GM18909 (cell line): ENCODE measurements around the gene SEMA3A.
"Not testable (repeated sequence)": the region's sequence is repeated elsewhere in the genome, so short reads cannot be mapped to it uniquely, and the experiment has no call there.

Experiments
- ATAC-seq: cut with Tn5 transposase; IDR thresholded peaks from one replicate; pipeline ENCODE4 v1.9.1; 2021; ENCODE audit warnings: mild to moderate bottlenecking; ENCODE audit not compliant: unreplicated experiment, poor library complexity

Gene SEMA3A

DNA sequence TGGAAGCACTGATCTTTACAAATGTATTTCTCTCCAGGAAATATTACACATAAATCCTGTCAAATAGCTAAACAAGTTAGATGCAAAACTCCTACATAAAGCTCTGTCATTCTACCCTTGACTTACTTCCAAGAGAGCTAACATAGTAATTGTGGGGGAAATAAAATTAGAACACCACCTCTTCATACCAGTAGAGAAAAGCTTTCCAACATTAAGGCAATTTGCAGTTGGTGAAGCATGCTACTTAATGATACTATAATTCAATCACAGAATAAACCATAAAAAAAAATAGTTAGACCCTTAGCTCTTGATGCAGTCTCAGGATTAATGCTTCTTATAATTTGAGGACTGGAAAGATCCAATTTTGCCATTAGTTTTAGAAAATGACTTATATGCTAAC, 35.2 kb downstream of the SEMA3A start:
- no peak for ATAC-seq

DNA sequence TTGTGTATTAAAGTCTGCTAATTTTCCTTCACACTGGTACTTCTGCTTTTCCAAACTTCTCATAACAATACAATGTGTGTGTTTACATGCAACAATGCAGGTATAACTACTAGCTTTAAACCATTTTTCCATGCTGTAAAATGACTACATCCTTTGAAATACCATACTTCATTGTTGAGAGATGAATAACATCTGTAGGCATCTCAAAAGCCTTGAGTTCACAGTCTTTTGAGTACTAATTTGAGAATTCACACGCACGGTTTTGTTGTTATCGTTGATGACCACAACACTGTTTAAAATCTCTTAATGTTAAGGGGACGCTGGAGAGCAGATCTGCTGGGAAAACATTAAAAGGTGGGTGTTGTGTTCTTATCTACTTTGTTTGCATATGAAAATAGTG, 37.4 kb downstream of the SEMA3A start:
- no peak for ATAC-seq

DNA sequence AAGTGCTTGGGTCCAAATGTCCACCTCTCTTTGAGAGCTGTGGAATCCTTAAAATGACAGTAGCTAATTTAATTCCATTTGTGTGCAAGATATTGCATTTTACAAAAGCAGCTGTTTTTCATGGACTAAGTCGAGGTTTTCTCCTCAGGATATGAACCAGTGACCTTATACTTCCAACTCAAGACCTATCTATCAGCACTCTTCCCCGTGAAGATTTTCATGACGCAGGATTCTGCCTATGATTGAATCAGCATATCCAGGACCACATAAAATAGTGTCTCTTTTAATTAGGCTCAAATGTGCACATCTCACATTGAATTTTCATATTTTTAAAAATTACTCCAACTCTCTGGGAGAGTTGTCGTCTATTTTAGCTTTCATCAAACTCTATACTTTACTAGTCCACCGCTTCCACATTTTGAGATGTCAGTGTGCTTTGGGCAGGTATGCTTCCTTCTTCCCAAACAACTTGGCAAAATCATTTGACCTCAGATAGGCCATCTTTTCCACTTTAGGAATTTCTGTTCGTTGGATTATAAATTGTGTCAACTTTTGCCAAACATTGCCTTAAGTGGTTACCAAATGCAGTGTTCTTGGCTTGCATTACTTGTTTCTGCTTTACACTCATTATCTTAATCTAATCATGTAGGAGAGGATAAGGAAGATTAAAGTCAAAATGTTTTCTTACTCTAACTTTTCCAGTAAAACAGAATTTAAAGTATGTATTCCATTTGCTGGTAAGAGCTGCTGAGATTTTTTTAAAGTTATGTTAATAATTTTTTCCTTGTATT, 39.4 kb downstream of the SEMA3A start:
- ATAC-seq: no peak

DNA sequence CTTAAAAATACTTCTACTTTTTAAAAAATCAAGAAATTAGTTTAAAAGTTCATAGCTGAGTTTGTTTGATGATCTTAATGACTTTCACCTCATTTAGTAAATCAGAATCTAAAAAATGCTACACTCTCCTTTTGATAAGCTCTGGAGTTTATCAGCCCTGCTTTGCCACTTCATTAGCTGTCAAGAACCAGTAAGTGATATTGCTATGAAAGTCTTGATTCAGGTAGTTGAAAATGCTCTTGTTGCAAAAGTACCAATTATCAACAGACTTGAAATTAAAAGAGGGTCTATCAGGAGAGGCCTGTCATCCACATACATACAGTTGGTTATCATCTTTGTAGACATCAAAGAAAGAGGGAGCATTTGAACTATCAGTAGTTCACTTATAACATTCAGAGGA, 41.6 kb downstream of the SEMA3A start:
- no peak for ATAC-seq

DNA sequence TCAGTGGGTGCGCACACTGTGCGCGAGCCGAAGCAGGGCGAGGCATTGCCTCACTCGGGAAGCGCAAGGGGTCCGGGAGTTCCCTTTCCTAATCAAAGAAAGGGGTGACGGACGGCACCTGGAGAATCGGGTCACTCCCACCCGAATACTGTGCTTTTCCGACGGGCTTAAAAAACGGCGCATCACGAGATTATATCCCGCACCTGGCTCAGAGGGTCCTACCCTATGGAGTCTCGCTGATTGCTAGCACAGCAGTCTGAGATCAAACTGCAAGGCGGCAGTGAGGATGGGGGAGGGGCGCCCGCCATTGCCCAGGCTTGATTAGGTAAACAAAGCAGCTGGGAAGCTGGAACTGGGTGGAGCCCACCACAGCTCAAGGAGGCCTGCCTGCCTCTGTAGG, 44.2 kb downstream of the SEMA3A start:
- not testable (repeated sequence) for ATAC-seq

DNA sequence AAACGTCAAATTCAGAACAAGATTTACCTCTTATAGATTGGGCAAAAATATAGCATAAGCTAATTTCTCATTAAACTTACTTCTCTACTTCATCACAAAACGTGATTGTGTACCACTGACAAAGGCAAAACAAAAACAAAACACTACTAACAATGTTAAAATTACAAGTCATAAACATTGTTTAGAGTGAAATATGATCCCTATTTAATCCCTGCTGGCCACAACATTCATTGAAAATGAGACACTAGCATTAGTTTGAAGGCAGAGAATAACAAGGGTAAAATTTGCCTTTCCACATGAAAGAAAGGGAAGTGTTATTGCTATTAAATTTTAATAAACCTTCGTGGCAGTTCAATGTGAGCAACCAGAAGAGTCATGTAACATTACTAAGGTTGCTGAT, 45.0 kb downstream of the SEMA3A start:
- ATAC-seq: no peak

DNA sequence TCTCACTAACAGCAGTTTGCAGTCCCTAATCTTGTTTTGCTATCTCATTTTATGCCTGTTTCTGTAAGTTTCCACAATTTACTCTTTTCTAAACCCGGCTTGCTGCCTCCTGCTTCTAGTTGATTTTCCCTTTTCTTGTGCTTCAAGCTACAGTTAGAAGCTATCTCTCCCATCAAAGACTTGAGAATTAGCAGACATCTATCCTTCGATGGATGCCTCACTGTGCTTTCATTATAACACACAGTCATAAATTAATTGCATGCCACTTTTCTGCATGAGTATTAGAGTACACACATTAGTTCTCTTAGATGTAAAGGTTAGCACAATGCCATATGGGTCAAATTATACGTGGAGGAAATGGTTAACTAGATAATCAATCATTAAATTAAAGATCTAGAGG, 48.7 kb downstream of the SEMA3A start:
- ATAC-seq: no peak

DNA sequence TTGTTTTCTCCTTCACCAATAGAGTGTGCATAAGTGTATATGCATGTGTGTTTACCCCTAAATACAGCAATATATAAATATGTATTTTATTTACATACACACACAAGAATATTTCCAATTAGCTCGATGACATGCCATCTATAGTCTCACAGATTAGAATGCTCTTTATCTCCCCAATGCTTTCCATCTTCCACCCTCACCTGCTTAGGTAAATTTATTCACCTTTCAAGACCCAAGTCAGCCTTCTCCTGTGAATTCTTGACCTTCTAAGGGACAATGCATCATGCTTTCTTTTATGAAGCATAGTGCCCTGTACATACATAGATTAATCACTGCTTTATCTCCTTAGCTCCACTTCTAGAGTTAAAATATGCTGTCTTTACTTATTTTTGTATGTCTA, 49.7 kb downstream of the SEMA3A start:
- ATAC-seq: no peak

DNA sequence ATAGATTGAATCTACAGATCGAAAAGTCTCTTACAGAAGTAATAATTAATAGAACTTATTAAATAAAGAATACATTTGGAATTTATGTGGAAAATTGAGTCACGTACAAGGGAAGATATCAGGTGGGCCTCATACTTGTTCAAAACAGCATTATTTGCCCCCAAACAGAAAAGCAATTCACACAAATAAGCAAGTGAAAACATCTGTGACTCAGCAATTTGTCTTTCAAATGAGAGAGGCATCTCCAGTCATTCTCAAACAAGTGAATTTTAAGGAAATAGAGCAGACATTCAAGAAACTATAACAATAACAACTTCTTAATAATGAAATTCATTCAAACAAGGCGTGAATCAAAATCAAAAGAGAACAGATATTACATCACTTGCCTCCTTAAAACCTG, 50.1 kb downstream of the SEMA3A start:
- no peak for ATAC-seq

DNA sequence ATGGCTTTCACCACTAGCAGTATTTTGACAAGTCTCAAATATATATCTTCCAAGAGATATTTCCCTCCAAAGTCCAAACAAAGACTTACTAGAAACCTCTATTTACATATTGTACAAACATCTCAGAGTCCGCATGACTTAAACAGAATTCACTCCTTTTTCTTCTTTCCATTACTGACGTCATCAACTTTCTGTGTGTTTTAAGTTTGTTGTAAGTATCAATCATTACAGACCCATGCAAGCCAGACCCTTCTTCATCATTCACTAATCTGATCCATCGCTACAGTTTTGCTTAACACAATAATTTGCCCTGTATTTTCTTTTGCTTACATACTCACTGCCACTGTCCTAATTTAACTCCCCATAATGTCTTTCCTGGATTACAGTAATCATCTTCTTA, 51.9 kb downstream of the SEMA3A start:
- ATAC-seq: no peak

DNA sequence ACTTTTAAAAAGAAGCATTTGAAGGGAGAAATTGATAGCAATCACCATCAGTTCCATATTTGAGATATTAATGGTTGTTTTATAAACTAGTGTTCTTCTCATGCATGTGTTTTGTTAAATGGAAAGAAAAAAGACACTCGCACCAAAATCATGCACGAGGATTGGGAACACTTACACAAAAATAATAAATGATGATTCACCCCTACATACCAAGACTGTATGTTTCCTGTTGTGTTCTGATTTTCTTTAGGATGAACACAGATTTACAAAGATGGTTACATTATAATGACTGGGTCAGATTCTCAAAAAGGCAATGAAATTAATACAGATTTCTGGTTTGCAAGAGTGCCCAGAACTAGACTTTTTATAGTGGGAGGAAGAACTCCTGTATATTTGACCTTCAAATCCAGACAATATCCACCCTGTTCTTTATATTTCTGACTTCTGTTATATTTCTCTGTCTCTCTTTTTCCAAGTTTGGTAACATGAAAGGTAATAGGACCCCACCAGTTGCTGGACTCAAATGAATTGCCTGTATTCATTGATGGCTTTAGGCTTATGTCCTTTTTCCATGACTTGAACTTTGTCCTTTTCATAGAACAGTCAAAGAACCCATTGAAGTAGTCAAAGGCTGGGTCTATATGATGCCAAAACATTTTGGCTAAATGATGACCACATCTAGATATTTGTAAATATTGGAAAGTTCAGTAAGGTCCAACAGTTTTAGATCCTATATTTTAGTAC, 54.4 kb downstream of the SEMA3A start:
- ATAC-seq: no peak

DNA sequence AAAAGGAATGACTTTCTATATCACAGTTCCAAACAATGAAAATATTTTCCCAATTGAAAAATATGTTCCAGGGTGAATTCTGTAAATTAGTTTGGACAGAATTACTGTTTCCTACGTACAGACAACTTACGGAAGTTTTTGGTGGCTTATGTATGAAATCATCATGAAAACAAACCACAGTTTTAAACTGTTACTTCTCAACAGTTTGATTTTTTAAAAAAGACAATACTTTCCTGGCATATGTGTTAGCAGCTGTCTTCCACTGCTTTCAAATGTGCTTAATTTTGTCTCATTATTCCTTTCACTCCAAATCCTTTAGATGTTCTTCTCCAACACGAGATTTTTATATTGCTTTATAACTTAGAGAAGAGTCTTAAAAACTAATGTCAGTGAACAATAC, 56.2 kb downstream of the SEMA3A start:
- no peak for ATAC-seq

DNA sequence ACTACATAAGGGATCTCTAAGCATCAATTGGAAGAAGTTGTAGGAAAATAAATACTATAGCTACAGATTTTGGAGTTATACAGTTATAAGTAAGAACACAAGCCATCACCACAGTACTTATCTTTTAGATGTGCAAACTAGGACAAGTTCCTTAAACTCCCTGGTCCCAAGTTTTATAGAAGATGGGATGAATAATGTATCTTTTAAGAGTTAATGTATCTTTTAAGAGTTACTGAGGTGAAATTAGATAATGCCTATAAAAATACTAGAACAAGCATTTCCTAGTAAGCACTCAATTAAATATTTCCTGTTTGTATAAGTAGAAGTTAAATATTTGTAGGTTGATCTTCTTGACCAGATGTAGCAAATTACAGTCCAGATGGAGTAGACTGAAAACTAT, 56.8 kb downstream of the SEMA3A start:
- no peak for ATAC-seq

DNA sequence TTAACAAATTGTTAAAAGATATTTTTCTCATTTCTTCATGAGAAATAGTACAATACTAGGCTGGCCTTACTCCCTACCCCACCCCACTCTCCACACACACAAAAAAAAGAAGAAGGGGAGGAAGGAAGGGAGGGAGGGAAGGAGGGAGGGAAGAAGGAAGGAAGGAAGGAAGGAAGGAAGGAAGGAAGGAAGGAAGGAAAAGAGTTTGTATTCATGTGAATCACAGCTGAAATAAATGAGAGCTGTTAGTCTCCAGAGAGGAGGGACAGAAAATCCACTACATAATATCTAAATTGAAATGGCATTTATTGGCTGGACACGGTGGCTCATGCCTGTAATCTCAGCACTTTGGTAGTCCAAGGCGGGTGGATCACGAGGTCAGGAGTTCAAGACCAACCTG, 57.8 kb downstream of the SEMA3A start:
- no peak for ATAC-seq

DNA sequence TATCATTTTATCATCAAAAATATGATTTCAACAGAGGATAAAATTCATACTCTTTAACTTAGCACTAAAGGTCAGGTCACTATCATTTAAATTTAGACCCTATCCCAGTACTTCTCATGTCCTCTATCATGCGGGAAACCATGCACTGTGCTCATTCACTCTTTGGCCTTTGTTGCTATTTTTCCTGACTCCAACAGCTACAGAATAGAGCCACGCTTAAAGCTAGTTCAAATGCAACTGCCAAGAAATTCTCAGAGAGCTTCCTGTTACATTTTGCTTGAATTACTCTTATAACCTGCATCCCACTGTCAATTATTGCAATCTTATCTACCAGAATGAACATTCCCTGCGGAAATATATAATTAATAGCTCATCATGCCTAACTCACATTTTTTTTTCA, 58.3 kb downstream of the SEMA3A start:
- ATAC-seq: no peak

DNA sequence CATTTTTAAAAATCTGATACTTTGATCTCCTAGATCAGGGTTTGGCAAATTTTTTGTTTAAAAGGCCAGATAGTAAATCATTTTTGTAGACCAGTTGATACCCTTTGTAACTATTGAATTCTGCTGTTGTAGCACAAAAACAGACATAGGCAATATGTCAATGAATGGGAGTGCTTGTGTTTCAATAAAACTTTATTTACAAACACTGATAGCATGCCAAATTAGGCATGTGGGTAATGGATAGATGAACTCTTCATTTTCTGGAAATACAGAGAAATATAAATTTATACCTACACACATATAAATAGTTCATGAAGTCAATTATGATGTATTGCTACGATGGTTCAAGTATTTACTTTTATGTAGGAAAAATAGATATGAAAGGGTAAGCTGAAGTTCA, 60.4 kb downstream of the SEMA3A start:
- ATAC-seq: no peak

DNA sequence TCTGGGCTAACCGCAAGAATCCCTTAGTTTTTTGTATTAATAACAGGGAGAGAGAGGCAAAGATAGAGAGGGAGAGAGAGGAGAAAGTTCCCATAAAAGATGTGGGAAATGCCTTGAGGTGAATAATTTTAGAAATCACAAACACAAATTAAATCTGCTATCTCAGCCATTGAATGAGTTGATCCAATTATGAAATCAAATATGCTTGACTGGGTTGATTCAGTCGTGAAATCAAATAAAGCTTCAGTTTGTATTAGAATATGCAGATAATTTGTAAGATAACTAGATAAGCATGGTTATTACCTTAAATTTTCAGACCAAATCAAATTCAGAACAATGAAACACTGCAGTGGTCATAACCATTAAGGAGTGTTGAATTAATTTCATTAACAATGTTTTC, 68.9 kb downstream of the SEMA3A start:
- no peak for ATAC-seq

DNA sequence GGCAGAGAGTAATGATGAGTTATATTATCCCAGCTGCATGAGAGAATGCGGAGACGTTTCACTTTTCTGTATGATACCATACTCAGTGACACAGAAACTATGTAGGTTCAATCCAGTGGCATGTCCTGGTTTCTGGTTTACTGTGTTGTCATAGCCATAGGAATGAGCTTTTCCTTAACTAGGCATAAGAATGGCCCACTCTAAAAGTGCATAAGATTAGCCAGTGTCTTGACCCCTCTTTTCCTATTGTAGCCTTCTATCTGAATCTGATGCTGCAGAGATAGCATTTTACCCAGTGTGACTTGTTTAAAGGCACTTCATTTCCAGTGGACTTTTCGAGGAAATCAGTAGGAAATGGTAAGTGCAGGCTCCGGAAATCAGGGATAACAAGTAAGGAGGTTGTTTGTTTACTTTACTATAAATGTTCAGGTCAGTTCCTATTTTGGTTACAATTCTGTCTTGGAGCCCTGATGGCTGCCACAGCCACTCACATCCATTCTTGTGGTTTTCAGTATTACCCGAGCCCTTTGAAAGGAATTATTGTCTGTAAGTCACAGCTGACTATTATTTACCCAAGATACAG, 70.5 kb downstream of the SEMA3A start:
- ATAC-seq: no peak

DNA sequence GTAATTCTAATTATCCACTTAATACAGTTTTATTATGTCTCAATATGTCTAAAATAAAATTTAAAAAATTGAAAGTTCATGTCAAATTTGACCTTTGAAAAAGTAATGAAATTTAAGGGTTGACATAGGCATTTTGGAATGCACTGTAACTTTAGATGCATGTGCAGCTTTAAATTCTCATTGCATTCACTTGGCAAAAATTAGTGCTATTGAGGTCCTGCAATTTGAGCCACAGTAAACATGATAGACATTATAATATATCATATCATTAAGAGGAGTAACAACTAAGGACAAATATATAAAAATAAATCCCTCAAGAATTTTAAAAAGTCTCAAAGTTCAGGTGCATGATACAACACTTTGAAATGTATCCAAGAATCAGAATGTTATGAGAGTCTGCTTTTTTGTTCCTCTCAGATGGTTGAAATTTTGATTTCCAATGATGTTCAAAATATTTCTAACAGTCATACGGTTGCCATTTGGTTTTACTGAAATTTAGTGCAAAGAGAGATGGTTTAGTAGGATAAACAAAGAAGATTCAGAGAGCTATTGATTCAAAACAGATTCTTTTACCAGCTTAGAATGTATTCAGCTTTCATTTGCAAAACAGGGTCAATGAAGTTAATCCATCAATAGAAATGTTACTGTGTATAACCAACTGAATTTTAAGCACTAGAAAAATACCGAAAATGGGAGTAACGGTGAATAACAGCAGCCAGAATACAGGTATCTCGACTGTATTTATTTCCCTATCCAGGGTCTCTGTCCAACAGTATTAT, 71.8 kb downstream of the SEMA3A start:
- no peak for ATAC-seq

DNA sequence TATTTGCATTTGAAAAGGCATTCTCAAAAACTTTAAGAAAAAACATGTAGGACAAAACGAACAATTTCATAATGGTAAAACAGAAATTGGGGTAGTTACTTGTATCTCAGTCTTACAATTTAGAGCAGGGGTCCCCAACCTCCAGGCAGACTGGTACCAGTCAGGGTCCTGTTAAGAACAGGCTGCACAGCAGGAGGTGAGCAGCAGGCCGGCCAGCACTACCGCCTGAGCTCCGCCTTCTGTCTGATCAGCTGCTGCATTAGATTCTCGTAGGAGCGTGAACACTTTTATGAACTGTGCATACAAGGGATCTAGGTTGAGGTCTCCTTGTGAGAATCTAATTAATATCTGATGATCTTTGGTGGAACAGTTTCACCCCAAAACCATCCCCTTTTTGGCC, 77.3 kb downstream of the SEMA3A start:
- ATAC-seq: no peak
